A673 (cell line): Measurements from ENCODE around the gene NT5C2.

Source experiments
- EZH2 ChIP-seq: fragments of 200-600 bp; sonication (generic); IDR thresholded peaks from 2 replicates; pipeline ENCODE4 v1.6.1; 2017; ENCODE audit warnings: borderline replicate concordance, low read depth, mild to moderate bottlenecking, mixed read lengths, antibody characterized with exemption, low read length; ENCODE audit not compliant: poor library complexity, severe bottlenecking
- TF ChIP-seq, protein P1 (sequence below): fragments of 300-800, 200-600 bp; sonication (generic); conservative IDR thresholded peaks from 2 replicates; pipeline ENCODE4 v1.5.1; 2017; ENCODE audit warnings: low read depth, mild to moderate bottlenecking, antibody characterized with exemption, low read length, moderate library complexity, mixed read lengths

- TF ChIP-seq, protein P1, sequence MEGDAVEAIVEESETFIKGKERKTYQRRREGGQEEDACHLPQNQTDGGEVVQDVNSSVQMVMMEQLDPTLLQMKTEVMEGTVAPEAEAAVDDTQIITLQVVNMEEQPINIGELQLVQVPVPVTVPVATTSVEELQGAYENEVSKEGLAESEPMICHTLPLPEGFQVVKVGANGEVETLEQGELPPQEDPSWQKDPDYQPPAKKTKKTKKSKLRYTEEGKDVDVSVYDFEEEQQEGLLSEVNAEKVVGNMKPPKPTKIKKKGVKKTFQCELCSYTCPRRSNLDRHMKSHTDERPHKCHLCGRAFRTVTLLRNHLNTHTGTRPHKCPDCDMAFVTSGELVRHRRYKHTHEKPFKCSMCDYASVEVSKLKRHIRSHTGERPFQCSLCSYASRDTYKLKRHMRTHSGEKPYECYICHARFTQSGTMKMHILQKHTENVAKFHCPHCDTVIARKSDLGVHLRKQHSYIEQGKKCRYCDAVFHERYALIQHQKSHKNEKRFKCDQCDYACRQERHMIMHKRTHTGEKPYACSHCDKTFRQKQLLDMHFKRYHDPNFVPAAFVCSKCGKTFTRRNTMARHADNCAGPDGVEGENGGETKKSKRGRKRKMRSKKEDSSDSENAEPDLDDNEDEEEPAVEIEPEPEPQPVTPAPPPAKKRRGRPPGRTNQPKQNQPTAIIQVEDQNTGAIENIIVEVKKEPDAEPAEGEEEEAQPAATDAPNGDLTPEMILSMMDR, result no peak
- no peak for TF ChIP-seq EZH2
Measured at GRCh38 chr10:103225939-103226338, 32.9 kb upstream of the NT5C2 start.
